Aorta (tissue), 5 donors: Measurements from ENCODE around the gene USP32. TPM values are rescaled to one million over a fixed set of nuclear protein-coding genes. Genes with fewer than 3 reads are reported as not detected.
"Not testable (repeated sequence)": the region's sequence is repeated elsewhere in the genome, so short reads cannot be mapped to it uniquely, and the experiment has no call there.

ENCODE experiments used
- ATAC-seq: fragments of 200-7000 bp; cut with Tn5 transposase; one replicate; pipeline ENCODE4 v1.9.1; 2022; ENCODE audit warnings: moderate library complexity; ENCODE audit not compliant: low FRiP score
- DNase-seq, 2 donors: peaks; one replicate each; pipeline ENCODE4 v3.0.0-alpha.2; 2020
- H3K27ac ChIP-seq, 2 donors: one replicate each; pipeline ENCODE4 v1.5.1; 2013; ENCODE audit warnings: low read length in 2 of 2, mild to moderate bottlenecking in 2 of 2, moderate library complexity in 2 of 2, control low read depth in 1 of 2, inconsistent platforms in 1 of 2, low read depth in 1 of 2
- H3K27me3 ChIP-seq, 2 donors: one replicate each; pipeline ENCODE4 v1.6.1; 2013; ENCODE audit warnings: control low read depth in 1 of 2, low read length in 1 of 2, mild to moderate bottlenecking in 1 of 2, moderate library complexity in 1 of 2; ENCODE audit not compliant: insufficient read depth in 2 of 2, control insufficient read depth in 1 of 2
- H3K36me3 ChIP-seq, 2 donors: one replicate each; pipeline ENCODE4 v1.6.1; 2013; ENCODE audit warnings: control low read depth in 1 of 2, low read length in 1 of 2, mild to moderate bottlenecking in 1 of 2; ENCODE audit not compliant: insufficient read depth in 2 of 2, control insufficient read depth in 1 of 2
- H3K4me1 ChIP-seq, 2 donors: one replicate each; pipeline ENCODE4 v1.6.1; 2013; ENCODE audit warnings: low read length in 2 of 2, control low read depth in 1 of 2, mild to moderate bottlenecking in 1 of 2, moderate library complexity in 1 of 2; ENCODE audit not compliant: insufficient read depth in 2 of 2, control insufficient read depth in 1 of 2
- H3K4me3 ChIP-seq, 2 donors: one replicate each; pipeline ENCODE4 v1.5.1; 2013; ENCODE audit warnings: low read length in 2 of 2, control low read depth in 1 of 2, mild to moderate bottlenecking in 1 of 2
- H3K9me3 ChIP-seq: one replicate; pipeline ENCODE4 v1.6.1; 2013; ENCODE audit warnings: mild to moderate bottlenecking, low read length; ENCODE audit not compliant: control insufficient read depth
- WGBS, 2 donors: extraction: QIAGEN DNeasy Blood & Tissue Kit; methylation state at CpG; one replicate each; pipeline ENCODE4 v1.1.7; 2013; 5-methylcytosine and 5-hydroxymethylcytosine counted together
- intact Hi-C, 2 donors: fragments of 100-400 bp; cut with DNase I; formaldehyde crosslinking; loops; one replicate each; pipeline versions ENCODE4 v1.14.2 to v1.15.0; 2022
- polyA plus RNA-seq, 2 donors: library from polyadenylated mRNA; stranded (reverse); fragments of 200-250 nt; gene quantifications; one replicate each; pipeline ENCODE4 v1.2.3, GENCODE V29; 2013
- total RNA-seq, 2 donors: library from RNA; stranded (reverse); fragmentation: NEBNext Ultra II Directional; extraction: Animal tissue kit (Norgen Biotek cat#: 25700); gene quantifications; one replicate each; pipeline ENCODE4 v1.2.1, GENCODE V29; 2021
- donor health status: healthy with polysubstance abuse.
- donor health status: Bipolar disorder and iron deficiency.
- donor health status: DM: no; HTN: no; CAD: no.
- donor health status: DM: no; HTN: no; CAD: no.
- donor health status: DM: yes; HTN: yes; CAD: no.

USP32 gene
- total and polyA plus RNA-seq, 4 donors, result 9.1 to 57.7 (median 32.3) TPM

DNA sequence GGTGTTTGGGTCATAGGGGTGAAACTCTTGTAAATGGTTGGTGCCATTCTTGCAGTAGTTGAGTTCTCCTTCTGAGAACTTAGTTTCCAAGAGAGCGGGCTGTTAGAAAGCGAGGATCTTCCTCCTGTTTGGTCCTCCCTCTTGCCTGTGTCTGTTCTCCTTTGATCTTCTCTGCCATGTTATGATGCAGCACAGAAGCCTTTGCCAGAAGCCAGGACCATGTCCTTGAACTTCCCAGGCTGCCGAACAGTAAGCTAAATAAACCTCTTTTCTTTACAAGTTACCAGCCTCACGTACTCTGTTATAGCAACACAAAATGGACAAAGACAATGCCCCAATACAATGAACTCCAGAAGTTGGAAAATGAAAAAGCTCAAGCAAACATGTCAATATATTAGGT, 201.9 kb downstream of the USP32 start:
- H3K9me3 ChIP-seq, intact Hi-C loops, H3K4me1 ChIP-seq, ATAC-seq, H3K27me3 ChIP-seq, H3K36me3 ChIP-seq, H3K4me3 ChIP-seq, DNase-seq, H3K27ac ChIP-seq: not testable (repeated sequence)
- 95 to 96% methylated on average over 4 of the region's 4 CpGs for WGBS, 2 donors

- ATAC-seq (no peak), DNase-seq (no peak)
- intact Hi-C loops, result no loop called here
- no peak overlapping the region for H3K27ac ChIP-seq
- no peaks in the 10 kb centered on the region for H3K9me3 ChIP-seq
- no peak overlapping the region for H3K4me3 ChIP-seq
- 81 to 94% methylated on average over 4 of the region's 4 CpGs for WGBS, 2 donors
- peaks cover 5% of the 10 kb centered on the region in 2 donors for H3K36me3 ChIP-seq
- no peaks in the 10 kb centered on the region for H3K27me3 ChIP-seq
- no peaks in the 10 kb centered on the region for H3K4me1 ChIP-seq
Observed at GRCh38 chr17:60188759-60189158, 203.2 kb downstream of the USP32 start.

- 79 to 83% methylated on average over 7 of the region's 7 CpGs for WGBS, 2 donors
- H3K4me1 ChIP-seq, H3K27ac ChIP-seq, H3K27me3 ChIP-seq, H3K36me3 ChIP-seq, H3K9me3 ChIP-seq, intact Hi-C loops, DNase-seq, ATAC-seq, H3K4me3 ChIP-seq: not testable (repeated sequence)
Observed at GRCh38 chr17:60186846-60187745, 204.8 kb downstream of the USP32 start.

DNA sequence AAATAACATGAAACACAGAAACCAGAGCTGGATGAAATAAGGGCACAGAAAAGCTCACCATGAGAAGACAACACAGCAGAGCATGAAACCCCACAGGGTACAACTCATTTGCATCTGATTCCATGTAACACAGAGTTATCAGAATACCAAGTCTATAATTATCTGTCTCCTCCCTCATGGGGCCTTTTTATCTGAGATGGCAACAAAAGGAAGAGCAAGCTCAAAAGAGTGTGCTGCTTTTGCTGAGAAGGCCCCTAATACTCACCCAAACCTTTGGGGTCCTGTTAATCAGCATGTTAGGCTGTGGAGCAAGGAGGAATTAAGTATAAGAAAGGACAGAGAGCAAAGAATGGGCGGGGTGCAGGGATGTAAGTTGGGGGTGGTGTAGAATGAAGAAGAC, 205.6 kb downstream of the USP32 start:
- H3K36me3 ChIP-seq, H3K9me3 ChIP-seq, H3K4me1 ChIP-seq, DNase-seq, H3K4me3 ChIP-seq, ATAC-seq, H3K27me3 ChIP-seq, H3K27ac ChIP-seq, intact Hi-C loops: not testable (repeated sequence)
- WGBS, 2 donors, result 88 to 100% methylated on average over 1 of the region's 1 CpG

- H3K27ac ChIP-seq, H3K9me3 ChIP-seq, H3K27me3 ChIP-seq, DNase-seq, intact Hi-C loops, ATAC-seq, H3K4me1 ChIP-seq, H3K4me3 ChIP-seq: not testable (repeated sequence)
- peaks cover 8 to 13% of the 10 kb centered on the region in 2 donors for H3K36me3 ChIP-seq
- WGBS, 2 donors, result 42 to 43% methylated on average over 1 of the region's 1 CpG
Observed at GRCh38 chr17:60180380-60180779, 211.6 kb downstream of the USP32 start.

DNA sequence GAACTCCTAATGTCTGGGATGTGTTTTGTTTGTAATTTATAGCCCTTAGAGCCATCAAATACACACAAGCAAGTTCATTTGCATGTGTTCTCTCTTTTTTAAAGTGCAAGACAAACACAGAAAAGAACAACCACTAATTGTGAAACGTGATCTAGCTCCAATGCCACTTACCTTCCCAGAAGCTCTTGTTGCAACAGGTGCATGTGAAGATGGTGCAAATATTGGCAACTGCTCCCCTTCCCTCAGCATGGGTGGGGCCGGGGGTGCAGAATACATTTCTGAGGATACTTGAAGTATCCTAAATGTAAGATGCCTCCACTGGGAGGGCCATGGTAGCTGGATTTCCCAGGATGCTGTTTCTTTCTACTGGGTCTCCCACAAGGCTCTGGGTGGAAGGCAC, 213.8 kb downstream of the USP32 start:
- H3K4me3 ChIP-seq, intact Hi-C loops, DNase-seq, H3K27me3 ChIP-seq, H3K9me3 ChIP-seq, H3K27ac ChIP-seq, H3K4me1 ChIP-seq, ATAC-seq: not testable (repeated sequence)
- 92 to 94% methylated on average over 2 of the region's 2 CpGs for WGBS, 2 donors
- peaks cover 6 to 10% of the 10 kb centered on the region in 2 donors for H3K36me3 ChIP-seq

GRCh38 chr17:60176763-60177162, 215.2 kb downstream of the USP32 start:
- H3K4me3 ChIP-seq, ATAC-seq, H3K4me1 ChIP-seq, H3K27me3 ChIP-seq, DNase-seq, intact Hi-C loops, H3K9me3 ChIP-seq, H3K27ac ChIP-seq: not testable (repeated sequence)
- WGBS, 2 donors, result 87 to 89% methylated on average over 5 of the region's 5 CpGs
- H3K36me3 ChIP-seq, result peaks cover 6 to 10% of the 10 kb centered on the region in 2 donors

GRCh38 chr17:60174767-60175166, 217.2 kb downstream of the USP32 start:
- DNase-seq, H3K36me3 ChIP-seq, H3K27ac ChIP-seq, intact Hi-C loops, H3K9me3 ChIP-seq, H3K4me1 ChIP-seq, ATAC-seq, H3K4me3 ChIP-seq, H3K27me3 ChIP-seq: not testable (repeated sequence)
- 97 to 99% methylated on average over 6 of the region's 6 CpGs for WGBS, 2 donors

DNA sequence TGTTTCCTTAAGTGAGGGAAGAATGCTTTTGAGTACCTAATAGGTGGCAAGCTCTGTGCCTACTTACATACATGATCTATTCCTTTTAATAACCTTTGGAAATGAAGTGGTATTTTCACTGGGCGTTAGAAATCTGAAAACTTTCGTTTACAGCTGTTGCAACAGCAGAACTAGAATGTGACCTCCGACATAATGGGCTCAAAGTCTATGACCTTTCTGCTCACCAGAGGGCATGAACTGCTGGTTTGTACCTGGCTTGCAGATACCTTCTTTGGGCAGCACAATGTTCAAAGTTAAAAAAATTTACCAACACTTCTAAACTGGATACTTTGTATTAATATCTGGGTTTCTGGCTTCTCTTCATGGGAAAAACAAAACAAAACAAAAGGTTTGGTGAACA, 217.9 kb downstream of the USP32 start:
- no peak overlapping the region for H3K4me3 ChIP-seq
- 64 to 70% methylated on average over 3 of the region's 3 CpGs for WGBS, 2 donors
- no peaks in the 10 kb centered on the region for H3K9me3 ChIP-seq

More for the DNA sequence above, 217.9 kb downstream of the USP32 start:
- Histone ChIP-seq H3K27me3 (no peaks in the 10 kb centered on the region), H3K4me1 (no peaks in the 10 kb centered on the region), H3K36me3 (peaks cover 3 to 6% of the 10 kb centered on the region in 2 donors), H3K27ac (no peak overlapping the region)
- no peak for ATAC-seq
- intact Hi-C loops, result no loop called here
- DNase-seq, result no peak
